ENCODE measurements around the gene TRMO.
A peak's percentile ranks its signal among the peaks of the same experiment; 100 is the strongest.

The TRMO gene

DNA sequence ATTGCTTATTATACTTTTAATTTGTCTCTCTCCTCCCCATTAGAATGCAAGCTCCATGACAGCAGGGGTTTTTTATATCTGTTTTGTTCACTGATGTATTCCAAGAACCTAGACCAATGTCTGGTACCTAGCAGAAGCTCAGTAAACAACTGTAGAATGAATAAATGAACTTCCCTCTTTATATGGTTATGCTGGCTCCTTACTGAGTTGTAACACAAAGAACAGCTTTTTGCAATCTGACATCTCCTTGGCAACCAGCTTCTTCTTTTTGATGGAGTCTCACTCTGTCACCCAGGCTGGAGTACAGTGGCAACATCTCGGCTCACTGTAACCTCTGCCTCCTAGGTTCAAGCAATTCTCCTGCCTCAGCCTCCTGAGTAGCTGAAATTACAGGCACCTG, 13.6 kb downstream of the TRMO start:
- no peak for DNase-seq (ENCODE audit: low read depth, low spot score)

DNA sequence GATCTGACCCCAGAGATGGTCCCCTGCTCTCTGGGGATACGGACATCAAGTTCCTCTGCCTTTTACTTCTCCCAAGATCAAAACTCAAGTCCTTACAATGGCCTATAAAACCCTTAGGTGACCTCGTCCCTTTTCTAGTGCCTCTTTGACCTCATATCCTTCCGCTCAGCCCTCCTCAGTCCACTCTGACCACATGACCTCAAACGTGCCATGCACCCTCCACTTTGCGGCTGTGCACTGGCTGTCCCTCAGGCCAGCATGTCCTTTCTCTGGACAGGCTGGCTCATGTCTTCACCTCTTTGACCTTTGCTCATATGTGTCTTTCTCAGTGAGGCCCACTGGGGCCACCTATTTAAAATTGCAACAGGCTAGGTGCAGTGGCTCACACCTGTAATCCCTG, 14.7 kb downstream of the TRMO start:
- no peak for DNase-seq (ENCODE audit: low read depth, low spot score)
- H3K4me3 ChIP-seq (ENCODE audit: low read length), result no peak overlapping the region

More for the DNA sequence above, 13.6 kb downstream of the TRMO start:
- H3K4me3 ChIP-seq (ENCODE audit: low read length), result no peak overlapping the region

- H3K4me3 ChIP-seq (ENCODE audit: low read length), result no peak overlapping the region; the same call in 1 of the 2 replicates
- DNase-seq (ENCODE audit: low read depth, low spot score), result peak; percentile 42
Measured at GRCh38 chr9:97907046-97907445, 15.3 kb downstream of the TRMO start.

DNA sequence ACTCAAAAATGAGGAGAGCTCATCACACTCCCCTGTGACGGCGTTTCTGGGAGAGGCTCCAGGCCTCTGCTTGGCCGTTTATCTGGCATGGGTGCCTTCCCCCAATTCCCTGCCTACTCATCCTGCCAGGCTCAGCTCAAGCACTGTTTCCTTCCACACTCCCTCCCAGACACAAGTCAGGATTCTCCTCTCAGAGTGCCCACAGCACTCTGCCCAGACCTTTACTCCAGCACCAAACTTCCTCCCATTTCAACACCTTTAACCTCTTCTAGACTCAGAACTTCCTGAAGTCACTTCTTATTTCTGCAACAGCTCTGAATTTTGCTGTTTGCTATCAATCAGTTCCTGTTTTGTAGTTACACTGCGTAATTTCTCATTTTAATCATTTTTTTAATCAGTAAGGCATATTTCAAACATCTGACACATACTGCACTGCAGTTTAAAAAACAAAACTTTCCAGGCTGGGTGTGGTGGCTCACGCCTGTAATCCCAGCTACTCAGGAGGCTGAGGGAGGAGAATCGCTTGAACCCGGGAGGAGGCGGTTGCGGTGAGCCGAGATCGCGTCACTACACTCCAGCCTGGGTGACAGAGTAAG, 16.0 kb downstream of the TRMO start:
- DNase-seq (ENCODE audit: low read depth, low spot score), result no peak
- no peak overlapping the region for H3K4me3 ChIP-seq (ENCODE audit: low read length)

DNA sequence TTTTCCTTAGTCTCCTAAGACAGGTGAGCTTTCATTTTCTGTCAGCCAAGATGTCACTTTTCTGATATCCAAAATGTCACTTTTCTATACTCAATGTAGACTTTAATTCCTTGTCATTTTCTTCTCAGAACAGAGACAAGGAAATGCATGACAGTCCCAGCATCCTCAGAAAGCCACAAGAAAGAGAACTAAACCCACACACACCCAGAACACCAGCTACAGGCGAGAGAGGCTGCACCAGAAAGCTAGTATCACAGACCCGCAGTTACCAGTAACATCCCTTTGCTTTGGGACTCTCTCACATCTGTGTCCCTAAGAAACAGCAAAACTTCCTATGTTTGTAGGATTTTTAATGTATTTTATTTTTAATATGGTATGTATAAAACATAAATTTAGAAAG, 17.1 kb downstream of the TRMO start:
- DNase-seq (ENCODE audit: low read depth, low spot score), result peak; percentile 91
- H3K4me3 ChIP-seq (ENCODE audit: low read length), result peak overlapping the region; percentile 36

DNA sequence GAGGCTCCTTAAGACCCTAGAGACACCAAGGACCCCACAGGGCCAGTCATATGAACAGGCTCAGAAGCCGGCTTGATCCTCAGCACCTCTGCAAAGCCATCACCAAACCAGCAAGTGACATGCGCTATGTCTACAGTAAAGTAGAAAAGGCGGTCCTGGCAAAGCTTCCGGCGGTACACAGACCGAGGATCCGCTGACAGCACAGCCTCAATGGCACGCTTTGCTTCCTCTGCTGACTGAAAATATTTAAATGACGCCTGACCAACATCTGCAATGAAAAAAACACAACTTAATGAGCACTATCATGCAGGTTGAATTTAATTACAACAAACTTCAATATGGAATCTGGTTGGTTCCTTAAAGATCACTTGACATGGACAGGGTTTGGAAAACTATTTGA, 17.6 kb downstream of the TRMO start:
- H3K4me3 ChIP-seq (ENCODE audit: low read length), result peak overlapping the region; percentile 36
- DNase-seq (ENCODE audit: low read depth, low spot score), result peak; percentile 31

DNA sequence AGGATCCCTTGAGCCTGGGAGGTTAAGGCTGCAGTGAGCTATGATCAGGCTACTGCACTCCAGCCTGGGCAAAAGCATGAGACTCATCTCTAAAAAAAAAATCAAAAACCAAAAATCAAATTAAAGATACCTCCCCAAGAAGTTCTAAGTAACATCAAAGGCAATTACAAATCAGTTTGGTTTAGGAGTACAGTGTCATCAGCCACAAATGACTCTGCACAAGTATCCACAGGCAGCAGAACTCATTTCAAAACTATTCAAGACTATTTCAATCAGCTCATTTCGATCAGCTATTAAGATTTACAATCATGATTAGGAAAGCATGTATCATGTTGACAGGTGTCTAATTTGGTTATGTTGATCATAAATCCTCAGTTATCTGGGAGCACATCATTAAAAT, 19.1 kb downstream of the TRMO start:
- H3K4me3 ChIP-seq (ENCODE audit: low read length), result no peak overlapping the region
- DNase-seq (ENCODE audit: low read depth, low spot score), result no peak

- H3K4me3 ChIP-seq (ENCODE audit: low read length), result no peak overlapping the region
- DNase-seq (ENCODE audit: low read depth, low spot score), result peak; percentile 39
Measured at GRCh38 chr9:97900738-97901565, 21.3 kb downstream of the TRMO start.

GRCh38 chr9:97900103-97900737, 22.1 kb downstream of the TRMO start:
- DNase-seq (ENCODE audit: low read depth, low spot score), result no peak
- no peak overlapping the region for H3K4me3 ChIP-seq (ENCODE audit: low read length)

- no peak overlapping the region for H3K4me3 ChIP-seq (ENCODE audit: low read length)
- no peak for DNase-seq (ENCODE audit: low read depth, low spot score)
Measured at GRCh38 chr9:97895695-97896332, 26.5 kb downstream of the TRMO start.

GRCh38 chr9:97895211-97895610, 27.1 kb downstream of the TRMO start:
- DNase-seq (ENCODE audit: low read depth, low spot score), result no peak
- no peak overlapping the region for H3K4me3 ChIP-seq (ENCODE audit: low read length)

DNA sequence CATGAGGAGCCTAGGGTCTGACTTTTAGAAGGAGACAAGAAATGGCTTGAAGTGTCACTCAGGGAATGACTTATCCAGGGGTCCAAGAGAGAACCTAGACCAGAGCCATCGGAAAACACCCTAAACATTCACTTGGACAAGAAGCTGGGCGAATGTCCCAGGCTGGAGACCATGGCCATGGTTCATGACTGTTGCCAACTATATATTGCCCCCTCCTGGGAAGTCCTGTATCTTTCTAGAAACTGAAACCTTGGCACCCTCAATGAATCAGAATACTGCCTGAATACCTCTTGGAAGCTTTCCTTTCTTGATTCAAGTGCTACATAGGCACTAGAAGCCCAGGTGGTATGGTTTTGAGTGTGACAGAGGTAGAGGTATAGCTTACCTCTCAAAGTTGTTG, 29.9 kb downstream of the TRMO start:
- no peak overlapping the region for H3K4me3 ChIP-seq (ENCODE audit: low read length)
- no peak for DNase-seq (ENCODE audit: low read depth, low spot score)

DNA sequence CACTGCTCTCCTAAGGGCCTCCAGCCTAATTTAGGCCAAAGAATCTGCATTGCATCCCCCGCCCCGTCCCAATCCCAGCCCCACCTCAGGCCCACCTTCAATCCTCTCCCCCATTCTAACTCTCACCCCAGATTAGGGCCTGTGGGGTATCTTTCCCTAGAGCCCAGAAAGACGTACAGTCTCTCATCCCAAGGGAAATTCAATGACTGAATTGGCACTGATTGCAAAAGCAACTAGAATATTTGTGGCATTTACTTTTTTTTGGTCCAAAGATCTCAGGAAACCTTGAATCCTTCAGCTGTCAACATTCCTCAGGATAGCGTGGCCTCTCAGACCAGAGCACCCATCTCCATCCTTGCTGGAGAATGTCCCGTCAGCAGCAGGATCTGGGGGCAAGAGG, 30.6 kb downstream of the TRMO start:
- DNase-seq (ENCODE audit: low read depth, low spot score), result no peak
- no peak overlapping the region for H3K4me3 ChIP-seq (ENCODE audit: low read length)

DNA sequence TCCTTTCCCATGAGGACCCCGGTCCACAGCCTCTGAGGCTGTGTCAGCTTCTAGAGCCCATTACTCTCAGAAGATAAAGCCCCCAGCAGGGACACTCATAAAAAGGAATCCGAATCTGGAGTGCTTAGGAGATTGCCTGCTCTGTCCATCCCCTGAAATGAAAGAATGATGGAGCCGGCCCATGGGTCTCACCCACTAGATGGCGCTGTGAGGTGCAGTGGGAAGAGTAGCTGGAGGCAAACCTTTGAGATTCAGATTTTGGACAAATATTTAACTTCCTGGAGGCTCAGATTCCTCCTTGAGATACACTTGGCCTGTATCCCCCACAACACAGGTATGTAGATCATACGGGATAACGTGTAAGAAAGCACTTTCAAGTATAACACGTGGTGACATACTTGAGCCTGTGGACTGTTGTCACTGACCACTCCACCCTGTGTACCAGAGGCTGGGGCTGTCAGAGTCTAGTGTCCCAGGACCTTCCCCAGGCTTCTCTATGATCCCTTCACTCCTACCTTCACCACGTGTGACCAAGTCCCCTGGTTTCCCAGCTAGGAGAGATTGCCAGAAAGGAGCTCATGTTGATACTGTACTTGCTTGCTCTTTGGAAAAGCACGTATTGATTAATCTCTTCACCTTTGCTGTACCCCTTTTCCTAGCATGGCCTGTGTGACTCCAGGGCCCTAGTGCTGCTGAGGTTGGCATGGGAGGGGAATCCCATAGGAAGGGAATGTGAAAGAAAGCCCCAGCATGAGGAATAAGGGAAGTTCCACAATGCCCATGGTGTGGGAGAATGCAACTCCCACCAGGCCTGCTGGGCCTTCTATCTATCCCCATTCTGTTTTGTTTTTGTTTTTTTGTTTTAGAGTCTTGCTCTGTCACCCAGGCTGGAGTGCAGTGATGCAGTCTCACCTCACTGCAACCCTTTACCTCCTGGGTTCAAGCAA, 32.1 kb downstream of the TRMO start:
- no peak overlapping the region for H3K4me3 ChIP-seq (ENCODE audit: low read length)
- no peak for DNase-seq (ENCODE audit: low read depth, low spot score)

- H3K4me3 ChIP-seq (ENCODE audit: low read length), result no peak overlapping the region
- no peak for DNase-seq (ENCODE audit: low read depth, low spot score)
Measured at GRCh38 chr9:97880336-97880735, 42.0 kb downstream of the TRMO start.

DNA sequence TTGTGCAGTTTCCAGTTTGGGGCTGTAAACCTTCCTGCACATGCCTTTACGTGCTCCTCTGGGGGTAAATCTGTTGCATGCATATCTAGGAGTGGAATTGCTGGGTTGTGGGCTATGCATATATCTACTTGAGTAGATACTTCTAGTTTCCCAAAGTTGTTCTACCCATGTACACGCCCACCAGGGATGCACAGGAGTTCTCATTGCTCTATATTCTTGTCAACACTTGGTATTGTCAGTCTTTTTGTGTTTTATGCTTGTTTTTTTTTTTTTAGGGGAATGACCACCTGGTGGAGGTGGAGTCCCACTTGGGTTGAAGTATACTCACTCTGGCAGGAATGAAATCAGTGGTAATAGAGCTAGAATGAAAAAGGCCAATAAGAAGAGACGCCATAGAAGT, 46.2 kb downstream of the TRMO start:
- no peak for DNase-seq (ENCODE audit: low read depth, low spot score)
- no peak overlapping the region for H3K4me3 ChIP-seq (ENCODE audit: low read length)

- DNase-seq (ENCODE audit: low read depth, low spot score), result no peak
- H3K4me3 ChIP-seq (ENCODE audit: low read length), result no peak overlapping the region
Measured at GRCh38 chr9:97875111-97875510, 47.2 kb downstream of the TRMO start.

- no peak overlapping the region for H3K4me3 ChIP-seq (ENCODE audit: low read length)
- no peak for DNase-seq (ENCODE audit: low read depth, low spot score)
Measured at GRCh38 chr9:97874624-97875023, 47.7 kb downstream of the TRMO start.

GRCh38 chr9:97873882-97874281, 48.4 kb downstream of the TRMO start:
- DNase-seq (ENCODE audit: low read depth, low spot score), result no peak
- H3K4me3 ChIP-seq (ENCODE audit: low read length), result no peak overlapping the region

All from Jurkat, Clone E6-1 (cell line).